ENCODE measurements around the gene HDAC8. TPM values are rescaled to one million over a fixed set of nuclear protein-coding genes. Genes with fewer than 3 reads are reported as not detected.

The HDAC8 gene
- total RNA-seq, 1 experiment from 2014 or later = 26.7 TPM

- Mint-ChIP-seq H3K27ac (ENCODE audit: low read depth, unreplicated experiment) (no peak overlapping the region), H3K27me3 (ENCODE audit: insufficient read depth, unreplicated experiment) (peaks cover 91% of the 10 kb centered on the region), H3K36me3 (ENCODE audit: insufficient read depth, unreplicated experiment) (peaks cover 7% of the 10 kb centered on the region), H3K4me1 (ENCODE audit: insufficient read depth, unreplicated experiment) (no peaks in the 10 kb centered on the region), H3K9me3 (ENCODE audit: unreplicated experiment) (no peaks in the 10 kb centered on the region), H3K4me3 (ENCODE audit: unreplicated experiment) (no peak overlapping the region)
- no TSS peak for BruUV-seq (replicated peaks)
- intact Hi-C loops (cut with micrococcal nuclease) = no loop called here
- POLR2A ChIA-PET = no interaction called here
- CTCF ChIA-PET = interaction anchor here (0.6 to 0.7 kb wide), 2 partner anchors 33 to 85 kb away, joined by 3 to 4 read pairs; no protein-coding TSS in a partner anchor
- no peak for TF ChIP-seq CTCF (IDR thresholded peaks at IDR 0.05; ENCODE audit: unreplicated experiment)
- no peak for DNase-seq (ENCODE audit: unreplicated experiment)
These were observed 203.8 kb downstream of the HDAC8 start for GRCh38 chrX:72368796-72369195.

- H3K9me3 Mint-ChIP-seq (ENCODE audit: unreplicated experiment) = no peaks in the 10 kb centered on the region
- no TSS peak for BruUV-seq (replicated peaks)
These were observed 205.1 kb downstream of the HDAC8 start for GRCh38 chrX:72367516-72367915.

GRCh38 chrX:72366701-72367454, 205.8 kb downstream of the HDAC8 start:
- no peak for TF ChIP-seq CTCF (IDR thresholded peaks at IDR 0.05; ENCODE audit: unreplicated experiment)
- H3K4me1 Mint-ChIP-seq (ENCODE audit: insufficient read depth, unreplicated experiment) = no peaks in the 10 kb centered on the region
- intact Hi-C loops (cut with micrococcal nuclease) = no loop called here
- no peaks in the 10 kb centered on the region for H3K9me3 Mint-ChIP-seq (ENCODE audit: unreplicated experiment)
- no peak overlapping the region for H3K4me3 Mint-ChIP-seq (ENCODE audit: unreplicated experiment)
- peaks cover 91% of the 10 kb centered on the region for H3K27me3 Mint-ChIP-seq (ENCODE audit: insufficient read depth, unreplicated experiment)
- peaks cover 7% of the 10 kb centered on the region for H3K36me3 Mint-ChIP-seq (ENCODE audit: insufficient read depth, unreplicated experiment)
- DNase-seq (ENCODE audit: unreplicated experiment) = no peak
- POLR2A ChIA-PET = no interaction called here
- no peak overlapping the region for H3K27ac Mint-ChIP-seq (ENCODE audit: low read depth, unreplicated experiment)
- no TSS peak for BruUV-seq (replicated peaks)
- CTCF ChIA-PET = no interaction called here

More at GRCh38 chrX:72367516-72367915, 205.1 kb downstream of the HDAC8 start:
- TF ChIP-seq CTCF (IDR thresholded peaks at IDR 0.05; ENCODE audit: unreplicated experiment) = no peak
- Mint-ChIP-seq H3K4me1 (ENCODE audit: insufficient read depth, unreplicated experiment) (no peaks in the 10 kb centered on the region), H3K4me3 (ENCODE audit: unreplicated experiment) (no peak overlapping the region), H3K36me3 (ENCODE audit: insufficient read depth, unreplicated experiment) (peaks cover 7% of the 10 kb centered on the region), H3K27ac (ENCODE audit: low read depth, unreplicated experiment) (no peak overlapping the region), H3K27me3 (ENCODE audit: insufficient read depth, unreplicated experiment) (peaks cover 91% of the 10 kb centered on the region)
- DNase-seq (ENCODE audit: unreplicated experiment) = no peak
- intact Hi-C loops (cut with micrococcal nuclease) = no loop called here
- ChIA-PET POLR2A (no interaction called here), CTCF (interaction anchor here (0.5 kb wide), 1 partner anchor 73 kb away, joined by 3 read pairs; no protein-coding TSS in a partner anchor)

GRCh38 chrX:72366178-72366577, 206.5 kb downstream of the HDAC8 start:
- ChIA-PET POLR2A (no interaction called here), CTCF (no interaction called here)
- BruUV-seq (replicated peaks) = no TSS peak
- no peak for TF ChIP-seq CTCF (IDR thresholded peaks at IDR 0.05; ENCODE audit: unreplicated experiment)
- no peak overlapping the region for H3K4me3 Mint-ChIP-seq (ENCODE audit: unreplicated experiment)
- no peak overlapping the region for H3K27ac Mint-ChIP-seq (ENCODE audit: low read depth, unreplicated experiment)
- peaks cover 7% of the 10 kb centered on the region for H3K36me3 Mint-ChIP-seq (ENCODE audit: insufficient read depth, unreplicated experiment)
- intact Hi-C loops (cut with micrococcal nuclease) = no loop called here
- H3K9me3 Mint-ChIP-seq (ENCODE audit: unreplicated experiment) = no peaks in the 10 kb centered on the region
- no peak for DNase-seq (ENCODE audit: unreplicated experiment)
- H3K4me1 Mint-ChIP-seq (ENCODE audit: insufficient read depth, unreplicated experiment) = no peaks in the 10 kb centered on the region
- peaks cover 87% of the 10 kb centered on the region for H3K27me3 Mint-ChIP-seq (ENCODE audit: insufficient read depth, unreplicated experiment)
